K562 (cell line): ENCODE measurements around the gene S100A1. TPM values are rescaled to one million over a fixed set of nuclear protein-coding genes. Genes with fewer than 3 reads are reported as not detected.

Source experiments
- CREB3 ChIP-seq: fragments of 450-650 bp; conservative IDR thresholded peaks from 2 replicates; pipeline ENCODE4 v1.6.1; 2016; ENCODE audit warnings: missing genetic modification characterization, low read depth, mild to moderate bottlenecking, missing compliant biosample characterization, moderate library complexity
- FOXK1 ChIP-seq: sonication (generic); formaldehyde crosslinking; IDR thresholded peaks from 2 replicates; pipeline ENCODE4 v1.8.0; 2022; ENCODE audit warnings: missing genetic modification reagents, mild to moderate bottlenecking, borderline replicate concordance
- KDM1A ChIP-seq, 2 experiments: fragments of 450-650 bp; IDR thresholded peaks; 2 replicates each; pipeline ENCODE4 v1.6.1; 2016; ENCODE audit warnings: mild to moderate bottlenecking in 2 of 2
- MED1 ChIP-seq: sonication (generic); formaldehyde crosslinking; IDR thresholded peaks from 2 replicates; pipeline ENCODE4 v1.8.1; 2023; ENCODE audit warnings: missing genetic modification reagents, borderline replicate concordance
- MYC ChIP-seq, 2 experiments: fragments of 250-450 bp in 1 of 2; sonication (Bioruptor Pico) in 1 of 2; IDR thresholded peaks; 2 replicates each; pipeline versions ENCODE4 v1.5.1 to v1.6.1; 2012 to 2021; ENCODE audit warnings: low read depth in 2 of 2, borderline replicate concordance in 1 of 2, improper control_type of control experiment in 1 of 2, low read length in 1 of 2, mild to moderate bottlenecking in 1 of 2, moderate library complexity in 1 of 2
- POLR2G ChIP-seq: fragments of 200-400 bp; formaldehyde crosslinking; IDR thresholded peaks from 2 replicates; pipeline ENCODE4 v1.6.1; 2017; ENCODE audit warnings: low read depth, mild to moderate bottlenecking, antibody characterized with exemption, low read length, moderate library complexity
- THRA ChIP-seq: fragments of 450-650 bp; IDR thresholded peaks from 2 replicates; pipeline ENCODE4 v1.6.1; 2017; ENCODE audit warnings: mild to moderate bottlenecking, moderate library complexity
- YY1 ChIP-seq, 3 experiments: IDR thresholded peaks; 2 replicates each; pipeline ENCODE4 v1.6.1; 2011; ENCODE audit warnings: low read length in 2 of 3, mild to moderate bottlenecking in 2 of 3, moderate library complexity in 2 of 3, borderline replicate concordance in 1 of 3, control low read depth in 1 of 3, low read depth in 1 of 3; ENCODE audit not compliant: insufficient read depth in 3 of 3, insufficient replicate concordance in 2 of 3, control insufficient read depth in 1 of 3, insufficient read length in 1 of 3; ENCODE audit errors: extremely low read depth in 1 of 3
- ZBED1 ChIP-seq: IDR thresholded peaks from 2 replicates; pipeline ENCODE4 v1.6.1; 2014
- ZNF263 ChIP-seq: sonication (generic); formaldehyde crosslinking; IDR thresholded peaks from 2 replicates; pipeline ENCODE4 v1.8.0; 2022; ENCODE audit warnings: mild to moderate bottlenecking, missing genetic modification reagents, borderline replicate concordance
- ZNF398 ChIP-seq: fragments of 250-450 bp; sonication (Bioruptor Pico); IDR thresholded peaks from 2 replicates; pipeline ENCODE4 v1.8.0; 2021; ENCODE audit warnings: moderate library complexity, mild to moderate bottlenecking, inconsistent platforms
- ZNF77 ChIP-seq: fragments of 250-450 bp; sonication (Bioruptor Pico); IDR thresholded peaks from 2 replicates; pipeline ENCODE4 v1.5.0; 2020
- polyA plus RNA-seq, 8 experiments: library from polyadenylated mRNA; depleted of rRNA in 4 of 8; stranded (reverse) in 5 of 8; unstranded in 3 of 8; fragments of >200 nt; fragmentation: Nextera tagmentation in 2 of 8; fragmentation: Illumina TruSeq in 1 of 8; extraction: Ambion mirVana in 2 of 8; extraction: Trizol in 1 of 8; gene quantifications; 2 replicates each; pipeline versions ENCODE4 v1.2.1 to v1.2.3, GENCODE V29; 2011 to 2014; ENCODE audit warnings: inconsistent platforms in 1 of 8, missing spikeins in 1 of 8
- total RNA-seq, 7 experiments: library from RNA; depleted of rRNA in 6 of 7; stranded (reverse); fragments of >200 nt in 6 of 7; fragmentation: Illumina TruSeq in 2 of 7; extraction: Trizol in 2 of 7; gene quantifications; 2 replicates each; pipeline versions ENCODE4 v1.2.1 to v1.2.3, GENCODE V29; 2011 to 2021; ENCODE audit warnings: low replicate concordance in 1 of 7
- TF ChIP-seq, protein P1 (sequence below): fragments of 200-800 bp; sonication (Bioruptor generic); IDR thresholded peaks from 2 replicates; pipeline ENCODE4 v1.6.1; 2016; ENCODE audit warnings: missing genetic modification characterization, missing compliant biosample characterization
- TF ChIP-seq, protein P2 (sequence below): sonication (generic); formaldehyde crosslinking; IDR thresholded peaks from 2 replicates; pipeline ENCODE4 v1.4.0; 2020; ENCODE audit warnings: mild to moderate bottlenecking, missing genetic modification reagents

Gene S100A1
- total and polyA plus RNA-seq, 9 of the 15 experiments (the other 6 are each of a cell fraction or from before 2014, with no cell fraction given): 0.44 to 30.1 (median 12.7) TPM

- TF ChIP-seq ZNF398 (CRISPR knock-in tag) (no peak), THRA (no peak), MED1 (CRISPR knock-in tag) (no peak), ZNF77 (CRISPR knock-in tag) (no peak), ZBED1 (no peak), ZNF263 (CRISPR knock-in tag) (0 out of 2 replicates have a peak, but pooled peaks have one; percentile 53), YY1 (IDR thresholded peaks at IDR 0.05; ENCODE audit: borderline replicate concordance in 1 of 3, control insufficient read depth in 1 of 3, extremely low read depth in 1 of 3, insufficient read depth in 3 of 3, insufficient read length in 1 of 3, insufficient replicate concordance in 2 of 3, low read depth in 1 of 3, low read length in 2 of 3) (no peak), KDM1A (IDR thresholded peaks at IDR 0.05) (no peak), CREB3 (tag) (no peak), MYC (IDR thresholded peaks at IDR 0.05; ENCODE audit: low read depth, low read length) (no peak), MYC (CRISPR knock-in tag; IDR thresholded peaks at IDR 0.05; ENCODE audit: borderline replicate concordance, low read depth) (peak; percentile 79), FOXK1 (no peak), POLR2G (no peak)
- TF ChIP-seq, protein P1, sequence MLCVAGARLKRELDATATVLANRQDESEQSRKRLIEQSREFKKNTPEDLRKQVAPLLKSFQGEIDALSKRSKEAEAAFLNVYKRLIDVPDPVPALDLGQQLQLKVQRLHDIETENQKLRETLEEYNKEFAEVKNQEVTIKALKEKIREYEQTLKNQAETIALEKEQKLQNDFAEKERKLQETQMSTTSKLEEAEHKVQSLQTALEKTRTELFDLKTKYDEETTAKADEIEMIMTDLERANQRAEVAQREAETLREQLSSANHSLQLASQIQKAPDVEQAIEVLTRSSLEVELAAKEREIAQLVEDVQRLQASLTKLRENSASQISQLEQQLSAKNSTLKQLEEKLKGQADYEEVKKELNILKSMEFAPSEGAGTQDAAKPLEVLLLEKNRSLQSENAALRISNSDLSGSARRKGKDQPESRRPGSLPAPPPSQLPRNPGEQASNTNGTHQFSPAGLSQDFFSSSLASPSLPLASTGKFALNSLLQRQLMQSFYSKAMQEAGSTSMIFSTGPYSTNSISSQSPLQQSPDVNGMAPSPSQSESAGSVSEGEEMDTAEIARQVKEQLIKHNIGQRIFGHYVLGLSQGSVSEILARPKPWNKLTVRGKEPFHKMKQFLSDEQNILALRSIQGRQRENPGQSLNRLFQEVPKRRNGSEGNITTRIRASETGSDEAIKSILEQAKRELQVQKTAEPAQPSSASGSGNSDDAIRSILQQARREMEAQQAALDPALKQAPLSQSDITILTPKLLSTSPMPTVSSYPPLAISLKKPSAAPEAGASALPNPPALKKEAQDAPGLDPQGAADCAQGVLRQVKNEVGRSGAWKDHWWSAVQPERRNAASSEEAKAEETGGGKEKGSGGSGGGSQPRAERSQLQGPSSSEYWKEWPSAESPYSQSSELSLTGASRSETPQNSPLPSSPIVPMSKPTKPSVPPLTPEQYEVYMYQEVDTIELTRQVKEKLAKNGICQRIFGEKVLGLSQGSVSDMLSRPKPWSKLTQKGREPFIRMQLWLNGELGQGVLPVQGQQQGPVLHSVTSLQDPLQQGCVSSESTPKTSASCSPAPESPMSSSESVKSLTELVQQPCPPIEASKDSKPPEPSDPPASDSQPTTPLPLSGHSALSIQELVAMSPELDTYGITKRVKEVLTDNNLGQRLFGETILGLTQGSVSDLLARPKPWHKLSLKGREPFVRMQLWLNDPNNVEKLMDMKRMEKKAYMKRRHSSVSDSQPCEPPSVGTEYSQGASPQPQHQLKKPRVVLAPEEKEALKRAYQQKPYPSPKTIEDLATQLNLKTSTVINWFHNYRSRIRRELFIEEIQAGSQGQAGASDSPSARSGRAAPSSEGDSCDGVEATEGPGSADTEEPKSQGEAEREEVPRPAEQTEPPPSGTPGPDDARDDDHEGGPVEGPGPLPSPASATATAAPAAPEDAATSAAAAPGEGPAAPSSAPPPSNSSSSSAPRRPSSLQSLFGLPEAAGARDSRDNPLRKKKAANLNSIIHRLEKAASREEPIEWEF (CRISPR knock-in tag): no peak
- TF ChIP-seq, protein P2, sequence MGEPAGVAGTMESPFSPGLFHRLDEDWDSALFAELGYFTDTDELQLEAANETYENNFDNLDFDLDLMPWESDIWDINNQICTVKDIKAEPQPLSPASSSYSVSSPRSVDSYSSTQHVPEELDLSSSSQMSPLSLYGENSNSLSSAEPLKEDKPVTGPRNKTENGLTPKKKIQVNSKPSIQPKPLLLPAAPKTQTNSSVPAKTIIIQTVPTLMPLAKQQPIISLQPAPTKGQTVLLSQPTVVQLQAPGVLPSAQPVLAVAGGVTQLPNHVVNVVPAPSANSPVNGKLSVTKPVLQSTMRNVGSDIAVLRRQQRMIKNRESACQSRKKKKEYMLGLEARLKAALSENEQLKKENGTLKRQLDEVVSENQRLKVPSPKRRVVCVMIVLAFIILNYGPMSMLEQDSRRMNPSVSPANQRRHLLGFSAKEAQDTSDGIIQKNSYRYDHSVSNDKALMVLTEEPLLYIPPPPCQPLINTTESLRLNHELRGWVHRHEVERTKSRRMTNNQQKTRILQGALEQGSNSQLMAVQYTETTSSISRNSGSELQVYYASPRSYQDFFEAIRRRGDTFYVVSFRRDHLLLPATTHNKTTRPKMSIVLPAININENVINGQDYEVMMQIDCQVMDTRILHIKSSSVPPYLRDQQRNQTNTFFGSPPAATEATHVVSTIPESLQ (CRISPR knock-in tag): no peak
These were observed 42.1 kb downstream of the S100A1 start (continued) for GRCh38 chr1:153670257-153670858.
